HG03342 (cell line): Measurements from ENCODE around the gene APC2.

Experiments
- ATAC-seq: cut with Tn5 transposase; IDR thresholded peaks from one replicate; pipeline ENCODE4 v1.9.1; 2021; ENCODE audit warnings: mild to moderate bottlenecking, moderate library complexity; ENCODE audit not compliant: unreplicated experiment

Gene APC2

GRCh38 chr19:1465191-1466016, 15.5 kb downstream of the APC2 start:
- no peak for ATAC-seq

GRCh38 chr19:1466018-1466460, 16.1 kb downstream of the APC2 start:
- ATAC-seq, result no peak

DNA sequence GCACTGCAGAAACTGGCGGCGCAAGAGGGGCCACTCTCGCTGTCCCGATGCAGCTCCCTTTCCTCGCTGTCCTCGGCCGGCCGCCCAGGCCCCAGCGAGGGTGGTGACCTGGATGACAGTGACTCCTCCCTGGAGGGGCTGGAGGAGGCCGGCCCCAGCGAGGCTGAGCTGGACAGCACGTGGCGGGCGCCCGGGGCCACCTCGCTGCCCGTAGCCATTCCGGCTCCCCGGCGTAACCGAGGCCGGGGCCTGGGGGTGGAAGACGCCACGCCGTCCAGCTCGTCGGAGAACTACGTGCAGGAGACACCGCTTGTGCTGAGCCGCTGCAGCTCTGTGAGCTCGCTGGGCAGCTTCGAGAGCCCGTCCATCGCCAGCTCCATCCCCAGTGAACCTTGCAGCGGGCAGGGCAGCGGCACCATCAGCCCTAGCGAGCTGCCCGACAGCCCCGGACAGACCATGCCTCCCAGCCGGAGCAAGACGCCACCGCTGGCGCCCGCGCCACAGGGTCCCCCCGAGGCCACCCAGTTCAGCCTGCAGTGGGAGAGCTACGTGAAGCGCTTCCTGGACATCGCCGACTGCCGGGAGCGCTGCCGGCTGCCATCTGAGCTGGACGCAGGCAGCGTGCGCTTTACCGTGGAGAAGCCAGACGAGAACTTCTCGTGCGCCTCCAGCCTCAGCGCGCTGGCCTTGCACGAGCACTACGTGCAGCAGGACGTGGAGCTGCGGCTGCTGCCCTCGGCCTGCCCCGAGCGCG, 16.7 kb downstream of the APC2 start:
- ATAC-seq, result no peak

DNA sequence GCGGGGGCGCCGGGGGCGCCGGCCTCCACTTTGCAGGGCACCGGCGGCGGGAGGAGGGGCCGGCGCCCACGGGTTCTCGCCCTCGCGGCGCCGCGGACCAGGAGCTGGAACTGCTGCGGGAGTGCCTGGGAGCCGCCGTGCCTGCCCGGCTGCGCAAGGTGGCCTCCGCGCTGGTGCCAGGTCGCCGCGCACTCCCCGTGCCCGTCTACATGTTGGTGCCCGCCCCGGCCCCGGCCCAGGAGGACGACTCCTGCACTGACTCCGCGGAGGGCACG, 17.2 kb downstream of the APC2 start:
- no peak for ATAC-seq

DNA sequence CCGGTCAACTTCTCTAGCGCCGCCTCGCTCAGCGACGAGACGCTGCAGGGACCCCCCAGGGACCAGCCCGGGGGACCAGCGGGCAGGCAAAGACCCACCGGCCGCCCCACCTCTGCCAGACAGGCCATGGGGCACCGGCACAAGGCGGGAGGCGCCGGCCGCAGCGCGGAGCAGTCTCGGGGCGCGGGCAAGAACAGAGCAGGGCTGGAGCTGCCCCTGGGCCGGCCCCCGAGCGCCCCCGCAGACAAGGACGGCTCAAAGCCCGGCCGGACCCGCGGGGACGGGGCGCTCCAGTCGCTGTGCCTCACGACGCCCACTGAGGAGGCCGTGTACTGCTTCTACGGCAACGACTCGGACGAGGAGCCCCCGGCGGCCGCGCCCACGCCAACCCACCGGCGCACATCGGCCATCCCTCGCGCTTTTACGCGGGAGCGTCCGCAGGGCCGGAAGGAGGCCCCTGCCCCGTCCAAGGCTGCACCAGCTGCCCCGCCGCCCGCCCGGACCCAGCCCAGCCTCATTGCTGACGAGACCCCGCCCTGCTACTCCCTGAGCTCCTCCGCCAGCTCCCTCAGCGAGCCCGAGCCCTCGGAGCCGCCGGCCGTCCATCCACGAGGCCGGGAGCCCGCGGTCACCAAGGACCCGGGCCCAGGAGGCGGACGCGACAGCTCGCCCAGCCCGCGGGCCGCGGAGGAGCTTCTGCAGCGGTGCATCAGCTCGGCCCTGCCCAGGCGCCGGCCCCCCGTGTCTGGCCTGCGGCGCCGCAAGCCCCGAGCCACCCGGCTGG, 17.8 kb downstream of the APC2 start:
- ATAC-seq, result no peak

GRCh38 chr19:1468274-1468820, 18.4 kb downstream of the APC2 start:
- no peak for ATAC-seq

DNA sequence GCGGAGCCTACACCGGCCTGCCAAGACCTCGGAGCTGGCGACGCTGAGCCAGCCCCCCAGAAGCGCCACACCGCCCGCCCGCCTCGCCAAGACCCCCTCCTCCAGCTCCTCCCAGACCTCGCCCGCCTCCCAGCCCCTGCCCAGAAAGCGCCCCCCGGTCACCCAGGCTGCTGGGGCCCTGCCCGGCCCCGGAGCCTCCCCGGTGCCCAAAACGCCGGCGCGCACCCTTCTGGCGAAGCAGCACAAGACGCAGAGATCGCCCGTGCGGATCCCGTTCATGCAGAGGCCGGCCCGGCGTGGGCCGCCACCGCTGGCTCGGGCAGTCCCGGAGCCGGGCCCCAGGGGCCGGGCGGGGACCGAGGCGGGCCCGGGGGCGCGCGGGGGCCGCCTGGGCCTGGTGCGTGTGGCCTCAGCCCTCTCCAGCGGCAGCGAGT, 18.9 kb downstream of the APC2 start:
- ATAC-seq, result no peak

DNA sequence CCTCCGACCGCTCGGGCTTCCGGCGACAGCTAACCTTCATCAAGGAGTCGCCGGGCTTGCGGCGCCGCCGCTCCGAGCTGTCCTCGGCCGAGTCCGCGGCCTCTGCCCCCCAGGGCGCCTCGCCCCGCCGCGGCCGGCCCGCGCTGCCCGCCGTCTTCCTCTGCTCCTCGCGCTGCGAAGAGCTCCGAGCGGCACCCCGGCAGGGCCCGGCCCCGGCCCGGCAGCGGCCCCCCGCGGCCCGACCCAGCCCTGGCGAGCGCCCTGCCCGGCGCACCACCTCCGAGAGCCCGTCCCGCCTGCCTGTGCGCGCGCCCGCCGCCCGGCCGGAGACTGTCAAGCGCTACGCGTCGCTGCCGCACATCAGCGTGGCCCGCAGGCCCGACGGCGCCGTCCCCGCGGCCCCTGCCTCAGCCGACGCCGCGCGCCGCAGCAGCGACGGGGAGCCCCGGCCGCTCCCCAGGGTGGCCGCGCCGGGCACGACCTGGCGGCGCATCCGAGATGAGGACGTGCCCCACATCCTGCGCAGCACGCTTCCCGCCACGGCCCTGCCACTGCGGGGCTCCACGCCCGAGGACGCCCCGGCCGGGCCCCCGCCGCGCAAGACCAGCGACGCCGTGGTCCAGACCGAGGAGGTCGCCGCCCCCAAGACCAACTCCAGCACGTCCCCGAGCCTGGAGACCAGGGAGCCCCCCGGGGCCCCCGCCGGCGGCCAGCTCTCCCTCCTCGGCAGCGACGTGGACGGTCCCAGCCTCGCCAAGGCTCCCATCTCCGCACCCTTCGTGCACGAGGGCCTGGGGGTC, 19.5 kb downstream of the APC2 start:
- ATAC-seq, result no peak

- no peak for ATAC-seq
These were observed 20.1 kb downstream of the APC2 start for GRCh38 chr19:1470055-1470304.

- no peak for ATAC-seq
These were observed 20.5 kb downstream of the APC2 start for GRCh38 chr19:1470305-1471009.

DNA sequence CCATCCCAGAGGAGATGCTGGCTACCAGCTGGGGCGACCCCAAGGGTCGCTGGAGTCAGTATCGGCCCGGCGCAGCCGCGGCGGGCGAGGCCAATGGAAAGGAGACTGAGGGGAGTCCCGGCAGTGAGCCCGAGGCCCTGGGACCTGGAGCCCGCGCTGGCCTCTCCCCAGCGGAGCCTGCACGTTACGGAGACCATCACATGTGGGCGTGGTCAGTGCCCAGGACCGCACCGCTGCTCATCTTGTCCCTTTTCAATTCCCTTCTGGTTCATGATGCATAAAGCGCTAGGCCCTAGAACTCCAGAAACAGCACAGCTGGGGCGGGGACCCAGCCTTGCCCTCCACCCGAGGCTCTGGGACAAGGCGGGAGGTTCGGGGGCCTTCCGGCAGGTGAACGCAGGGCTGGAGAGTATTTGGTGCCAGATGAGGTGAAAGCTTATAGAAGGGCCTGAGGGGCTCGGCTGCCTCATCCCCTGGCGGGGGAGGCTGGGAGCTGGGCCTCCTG, 21.1 kb downstream of the APC2 start:
- no peak for ATAC-seq

- ATAC-seq, result no peak
These were observed 21.7 kb downstream of the APC2 start for GRCh38 chr19:1471515-1472160.

GRCh38 chr19:1472231-1473084, 22.5 kb downstream of the APC2 start:
- no peak for ATAC-seq

- no peak for ATAC-seq
These were observed 23.3 kb downstream of the APC2 start for GRCh38 chr19:1473085-1473851.

DNA sequence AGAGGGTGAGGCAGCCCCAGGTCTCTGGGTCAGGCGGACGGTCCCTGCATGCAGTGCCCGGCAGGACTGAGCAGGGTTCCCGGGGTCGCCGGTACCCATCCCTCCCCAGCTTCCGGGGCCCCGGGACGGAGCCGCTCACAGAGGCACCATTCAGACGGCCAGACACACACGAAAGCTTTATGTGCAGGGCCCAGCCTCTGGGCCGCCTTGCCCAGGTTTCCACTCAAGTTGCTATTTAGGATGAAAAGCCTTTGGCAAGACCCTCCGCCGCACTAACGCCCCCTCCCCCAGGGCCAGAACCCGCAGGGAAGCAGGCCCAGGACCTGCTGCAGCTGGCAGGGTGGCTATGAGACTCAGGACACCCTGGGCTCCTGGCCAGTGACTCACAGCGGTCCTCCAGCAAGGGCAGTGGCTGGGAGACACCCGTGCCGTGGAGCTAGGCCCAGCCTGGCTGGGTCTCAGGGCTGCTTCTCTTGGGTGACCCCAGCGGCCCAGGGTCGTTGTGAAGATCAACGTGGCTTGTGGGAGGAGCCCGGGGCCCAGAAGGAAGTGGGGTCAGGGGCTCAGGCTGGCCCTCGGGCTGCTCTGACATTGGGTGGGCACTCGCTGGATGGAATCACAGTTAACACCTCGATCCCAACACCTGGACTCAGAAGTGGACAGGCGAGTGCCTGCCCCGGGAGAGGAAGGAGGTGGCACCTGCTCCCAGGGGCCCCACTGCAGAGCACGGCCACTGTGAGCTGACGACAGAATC, 24.3 kb downstream of the APC2 start:
- ATAC-seq, result no peak

GRCh38 chr19:1474765-1475351, 24.9 kb downstream of the APC2 start:
- ATAC-seq, result no peak
